Activated CD4-positive, alpha-beta memory T cell treated with anti-CD3 and anti-CD28 coated beads for 36 hours (primary cell): ENCODE data around the gene ARL11. TPM values are rescaled to one million over a fixed set of nuclear protein-coding genes. Genes with fewer than 3 reads are reported as not detected.

Experiments used
- CTCF ChIA-PET: fragments of 350-600 bp; sonication (Branson Sonifier 250); formaldehyde crosslinking; loops from one replicate; lab custom pipeline; 2021; ENCODE audit warnings: antibody characterized with exemption, inconsistent platforms; lab: Charles Lee
- POLR2A ChIA-PET: fragments of 350-600 bp; sonication (Branson Sonifier 250); formaldehyde crosslinking; loops from one replicate; lab custom pipeline; 2021; ENCODE audit warnings: antibody characterized with exemption; lab: Charles Lee
- DNase-seq: peaks from one replicate; pipeline ENCODE4 v3.0.0-alpha.2; 2020
- H3K27ac Mint-ChIP-seq: one replicate; pipeline ENCODE4 v1.8.0; 2021; ENCODE audit warnings: mixed read lengths
- H3K27me3 Mint-ChIP-seq: one replicate; pipeline ENCODE4 v1.8.0; 2021; ENCODE audit warnings: mixed read lengths
- H3K36me3 Mint-ChIP-seq: one replicate; pipeline ENCODE4 v1.8.0; 2021; ENCODE audit warnings: mixed read lengths
- H3K4me1 Mint-ChIP-seq: one replicate; pipeline ENCODE4 v1.8.0; 2021; ENCODE audit warnings: low read depth, mixed read lengths
- H3K4me3 Mint-ChIP-seq: one replicate; pipeline ENCODE4 v1.8.0; 2021; ENCODE audit warnings: mild to moderate bottlenecking, mixed read lengths
- H3K9me3 Mint-ChIP-seq: one replicate; pipeline ENCODE4 v1.8.0; 2021; ENCODE audit warnings: mixed read lengths
- intact Hi-C: fragments of 100-400 bp; cut with micrococcal nuclease; formaldehyde crosslinking; loops from one replicate; pipeline ENCODE4 v1.15.1; 2023
- total RNA-seq, 2 experiments: library from RNA; stranded (reverse); gene quantifications; one replicate each; pipeline ENCODE4 v1.2.3, GENCODE V29; 2021

The ARL11 gene
- total RNA-seq, 2 experiments from 2014 or later, result 0.33 to 0.34 TPM

DNA sequence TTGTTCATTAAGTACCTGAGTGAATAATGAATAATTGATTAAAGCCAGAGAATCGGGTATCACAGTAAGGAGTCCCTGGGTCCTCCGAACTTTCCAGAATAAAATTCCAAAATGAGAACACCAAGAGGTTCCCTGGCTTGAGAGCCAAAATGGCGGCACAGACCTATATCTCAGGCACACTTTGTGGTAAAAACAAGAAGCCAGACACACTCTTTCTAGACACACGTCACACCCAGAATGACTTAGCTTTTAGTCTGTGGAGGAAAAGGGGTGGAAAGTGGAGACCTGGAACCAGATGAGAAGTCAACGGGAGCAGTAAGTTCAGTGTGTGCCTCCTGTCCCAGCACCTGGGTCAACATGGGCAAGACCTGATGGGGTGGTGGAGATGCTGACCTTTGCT, 8.4 kb downstream of the ARL11 start:
- H3K4me1 Mint-ChIP-seq, result peaks cover 2% of the 10 kb centered on the region
- no peaks in the 10 kb centered on the region for H3K27me3 Mint-ChIP-seq
- H3K4me3 Mint-ChIP-seq, result no peak overlapping the region
- ChIA-PET CTCF (no interaction called here), POLR2A (no interaction called here)
- intact Hi-C loops, result no loop called here
- H3K27ac Mint-ChIP-seq, result no peak overlapping the region
- H3K9me3 Mint-ChIP-seq, result no peaks in the 10 kb centered on the region
- no peaks in the 10 kb centered on the region for H3K36me3 Mint-ChIP-seq
- no peak for DNase-seq

DNA sequence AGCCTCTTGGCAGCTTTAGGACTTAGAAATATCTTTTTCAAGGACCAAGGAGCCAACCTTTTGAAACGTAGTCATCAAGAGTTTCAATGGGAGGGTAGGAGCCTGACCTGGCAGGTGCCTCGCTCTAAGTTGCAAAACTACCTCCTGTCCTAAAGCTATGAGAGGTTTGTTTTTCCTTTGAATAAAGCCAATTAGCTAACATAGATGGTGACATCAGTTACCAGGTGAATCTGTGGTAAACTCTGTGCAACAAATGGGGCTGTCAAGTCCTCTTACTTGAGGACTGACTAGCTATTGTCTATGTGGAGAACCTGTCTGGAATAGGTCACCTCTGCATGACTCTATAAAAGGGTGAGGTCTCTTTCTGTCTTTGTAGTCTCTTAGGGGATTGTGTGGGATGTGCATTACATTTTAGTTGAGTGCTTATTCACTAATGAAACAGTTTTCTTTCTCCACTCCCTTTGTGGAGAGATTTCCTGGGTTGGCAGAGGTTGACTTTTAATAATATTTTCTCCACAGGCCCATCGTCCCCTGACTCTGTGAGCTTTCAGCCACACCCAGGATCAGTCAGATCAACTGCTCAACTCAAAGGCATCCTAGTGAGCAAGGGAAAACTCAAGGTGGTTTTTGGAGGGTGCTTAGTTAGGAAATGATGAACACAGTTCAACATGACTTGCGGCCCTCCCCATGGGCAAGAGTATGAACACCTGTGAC, 9.9 kb downstream of the ARL11 start:
- H3K27me3 Mint-ChIP-seq, result no peaks in the 10 kb centered on the region
- DNase-seq, result no peak
- CTCF ChIA-PET, result no interaction called here
- intact Hi-C loops, result no loop called here
- peaks cover 2% of the 10 kb centered on the region for H3K4me1 Mint-ChIP-seq
- POLR2A ChIA-PET, result interaction anchor here (0.6 kb wide), 1 partner anchor 284 kb away, joined by 3 read pairs; no protein-coding TSS in a partner anchor
- no peak overlapping the region for H3K4me3 Mint-ChIP-seq
- H3K9me3 Mint-ChIP-seq, result no peaks in the 10 kb centered on the region
- H3K27ac Mint-ChIP-seq, result no peak overlapping the region
- H3K36me3 Mint-ChIP-seq, result no peaks in the 10 kb centered on the region

DNA sequence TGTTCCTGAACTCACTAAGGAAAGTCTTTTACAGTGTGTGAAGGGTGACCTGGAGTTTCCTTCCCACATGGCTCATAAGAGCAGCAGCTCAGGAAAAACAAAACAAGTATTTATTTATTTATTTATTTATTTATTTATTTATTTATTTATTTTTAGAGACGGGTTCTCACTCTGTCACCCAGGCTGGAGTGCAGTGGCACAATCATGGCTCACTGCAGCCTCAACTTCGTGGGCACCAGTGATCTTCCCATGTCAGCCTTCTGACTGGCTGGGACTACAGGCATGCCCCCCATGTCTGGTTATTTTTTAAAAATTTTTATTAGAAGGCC, 10.4 kb downstream of the ARL11 start:
- Mint-ChIP-seq H3K36me3 (no peaks in the 10 kb centered on the region), H3K27ac (no peak overlapping the region), H3K4me3 (no peak overlapping the region), H3K4me1 (peaks cover 2% of the 10 kb centered on the region), H3K9me3 (no peaks in the 10 kb centered on the region), H3K27me3 (no peaks in the 10 kb centered on the region)
- CTCF ChIA-PET, result no interaction called here
- DNase-seq, result no peak
- POLR2A ChIA-PET, result no interaction called here
- intact Hi-C loops, result no loop called here

DNA sequence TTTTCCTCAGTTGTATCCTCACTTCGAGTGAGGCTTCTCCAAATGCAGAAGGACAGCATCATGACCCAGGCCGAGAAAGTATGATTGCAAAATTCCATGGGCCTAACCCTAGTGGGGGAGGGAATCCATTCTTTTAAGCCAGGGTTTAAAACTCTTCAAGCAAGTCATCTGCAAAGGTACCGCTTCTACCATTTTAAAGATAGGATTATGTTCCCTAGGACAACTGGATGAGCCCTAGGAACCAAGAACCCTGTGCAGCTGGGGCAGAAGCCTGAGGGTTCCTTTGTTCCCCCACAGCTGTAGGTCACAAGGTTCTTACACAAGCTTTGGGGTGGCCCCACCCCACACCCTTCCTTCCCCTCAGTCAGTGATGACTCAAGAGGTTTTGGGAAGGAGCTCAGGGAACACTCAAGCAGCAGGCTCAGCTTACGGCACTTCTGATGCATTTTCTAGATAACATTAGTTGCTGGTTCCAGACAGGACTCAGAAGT, 13.5 kb downstream of the ARL11 start:
- Mint-ChIP-seq H3K4me3 (no peak overlapping the region), H3K9me3 (no peaks in the 10 kb centered on the region), H3K27ac (no peak overlapping the region), H3K36me3 (no peaks in the 10 kb centered on the region), H3K4me1 (peaks cover 9% of the 10 kb centered on the region), H3K27me3 (no peaks in the 10 kb centered on the region)
- ChIA-PET CTCF (no interaction called here), POLR2A (no interaction called here)
- intact Hi-C loops, result no loop called here
- no peak for DNase-seq

DNA sequence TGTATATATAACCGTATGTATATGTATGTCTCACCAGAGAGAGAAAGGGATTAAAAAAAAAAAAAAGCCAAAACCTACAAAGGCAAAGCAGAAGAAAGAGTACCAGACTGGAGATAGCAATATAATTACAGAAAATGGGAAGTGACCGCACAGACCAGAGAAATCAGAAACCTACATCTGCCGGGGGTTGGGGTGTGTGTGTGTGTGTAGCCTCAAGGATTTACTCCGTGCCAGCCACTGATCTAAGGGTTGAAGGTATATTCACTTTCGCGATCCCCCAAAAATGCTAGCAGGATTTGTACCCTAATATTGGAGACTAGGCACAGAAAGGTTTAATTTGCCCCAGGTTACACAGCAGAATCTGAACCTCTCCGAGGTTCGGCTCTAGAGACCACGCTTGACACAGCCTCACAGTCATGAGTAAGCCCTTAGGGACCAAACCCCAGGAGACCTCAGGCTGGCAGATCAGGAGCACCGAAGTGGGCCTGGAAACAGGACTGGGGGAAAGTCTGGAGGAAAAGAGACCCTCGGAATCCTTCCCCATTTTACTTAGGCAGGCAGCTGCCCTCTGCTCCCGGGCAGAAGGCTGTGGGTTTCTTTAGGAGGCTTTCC, 14.8 kb downstream of the ARL11 start:
- Mint-ChIP-seq H3K4me1 (peaks cover 9% of the 10 kb centered on the region), H3K27me3 (no peaks in the 10 kb centered on the region), H3K36me3 (no peaks in the 10 kb centered on the region), H3K9me3 (no peaks in the 10 kb centered on the region), H3K27ac (no peak overlapping the region), H3K4me3 (no peak overlapping the region)
- POLR2A ChIA-PET, result no interaction called here
- intact Hi-C loops, result no loop called here
- no peak for DNase-seq
- CTCF ChIA-PET, result no interaction called here

DNA sequence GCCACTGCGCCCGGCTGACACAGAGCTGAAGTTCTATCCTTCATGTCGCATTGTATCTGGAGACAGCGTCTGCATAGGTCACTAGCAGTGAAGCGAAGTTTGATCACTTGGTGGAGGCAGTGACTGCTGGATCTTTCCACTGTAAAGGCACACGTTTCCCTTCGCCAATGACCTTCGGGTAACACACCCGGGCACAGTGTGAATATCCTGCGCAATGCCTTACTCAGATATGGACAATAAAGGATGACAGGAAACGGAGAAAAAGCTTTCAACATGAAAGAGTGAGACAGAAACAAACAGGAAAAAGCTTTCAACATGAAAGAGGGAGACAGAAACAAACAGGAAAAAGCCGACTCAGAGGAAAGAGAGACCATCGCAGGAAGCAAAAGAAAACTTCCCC, 17.1 kb downstream of the ARL11 start:
- Mint-ChIP-seq H3K27me3 (no peaks in the 10 kb centered on the region), H3K36me3 (no peaks in the 10 kb centered on the region), H3K4me1 (peaks cover 9% of the 10 kb centered on the region), H3K9me3 (no peaks in the 10 kb centered on the region), H3K27ac (no peak overlapping the region), H3K4me3 (no peak overlapping the region)
- DNase-seq, result peak; percentile 36
- intact Hi-C loops, result no loop called here
- ChIA-PET CTCF (no interaction called here), POLR2A (no interaction called here)

DNA sequence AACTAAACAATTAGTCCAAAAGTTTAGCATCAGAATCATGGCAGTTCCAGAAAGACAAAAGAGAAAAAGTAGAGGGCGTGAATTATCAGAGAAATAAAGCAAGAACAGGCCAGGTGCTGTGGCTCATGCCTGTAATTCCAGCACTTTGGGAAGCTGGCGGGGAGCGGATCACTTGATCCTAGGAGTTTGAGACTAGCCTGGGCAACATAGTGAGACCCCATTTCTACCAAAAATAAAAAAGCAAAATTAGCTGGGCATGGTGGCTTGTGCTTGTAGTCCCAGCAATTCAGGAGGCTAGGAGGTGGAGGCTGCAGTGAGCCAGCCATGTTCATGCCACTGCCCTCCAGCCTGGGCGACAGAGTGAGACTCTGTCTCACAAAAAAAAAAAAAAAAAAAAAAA, 18.4 kb downstream of the ARL11 start:
- Mint-ChIP-seq H3K4me1 (peaks cover 9% of the 10 kb centered on the region), H3K9me3 (no peaks in the 10 kb centered on the region), H3K27ac (no peak overlapping the region), H3K27me3 (no peaks in the 10 kb centered on the region), H3K4me3 (no peak overlapping the region), H3K36me3 (no peaks in the 10 kb centered on the region)
- POLR2A ChIA-PET, result no interaction called here
- DNase-seq, result no peak
- CTCF ChIA-PET, result no interaction called here
- intact Hi-C loops, result no loop called here

DNA sequence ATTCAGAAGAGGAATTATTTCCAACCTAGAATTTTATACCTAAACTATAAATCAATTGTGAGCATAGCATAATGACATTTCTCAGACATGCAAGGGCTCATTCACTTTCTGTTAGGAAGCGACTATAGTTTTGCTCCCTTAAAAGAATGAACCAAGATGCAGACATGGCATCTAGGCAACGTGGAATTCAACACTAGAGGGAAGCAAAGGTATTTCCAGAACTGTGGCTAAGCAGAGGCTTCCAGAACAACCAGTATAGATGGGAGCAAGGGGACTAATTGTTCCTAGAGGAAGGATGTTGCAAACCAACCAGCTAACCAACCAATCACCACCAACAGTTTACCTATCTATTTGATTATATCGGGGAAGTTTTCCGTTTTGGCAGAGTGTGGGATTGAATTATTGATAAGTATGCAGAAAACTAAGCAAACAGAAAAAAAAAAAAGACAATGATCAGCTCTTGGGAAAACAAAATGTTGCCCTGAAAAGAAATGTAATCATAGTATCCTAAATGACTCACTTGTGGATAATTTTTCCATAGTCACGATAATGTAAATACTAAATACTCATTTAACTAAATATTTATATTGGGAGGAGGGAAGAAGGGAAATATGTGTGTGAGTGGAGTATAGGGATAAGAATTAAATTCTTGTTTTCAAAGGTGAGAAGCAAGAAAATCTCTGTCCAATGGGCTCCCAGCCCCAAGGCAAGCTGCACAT, 21.1 kb downstream of the ARL11 start:
- Mint-ChIP-seq H3K4me1 (peaks cover 9% of the 10 kb centered on the region), H3K27ac (no peak overlapping the region), H3K4me3 (no peak overlapping the region), H3K36me3 (no peaks in the 10 kb centered on the region), H3K9me3 (no peaks in the 10 kb centered on the region), H3K27me3 (no peaks in the 10 kb centered on the region)
- ChIA-PET POLR2A (no interaction called here), CTCF (interaction anchor here (0.7 kb wide), 1 partner anchor 143 kb away, joined by 3 read pairs; no protein-coding TSS in a partner anchor)
- intact Hi-C loops, result no loop called here
- no peak for DNase-seq

DNA sequence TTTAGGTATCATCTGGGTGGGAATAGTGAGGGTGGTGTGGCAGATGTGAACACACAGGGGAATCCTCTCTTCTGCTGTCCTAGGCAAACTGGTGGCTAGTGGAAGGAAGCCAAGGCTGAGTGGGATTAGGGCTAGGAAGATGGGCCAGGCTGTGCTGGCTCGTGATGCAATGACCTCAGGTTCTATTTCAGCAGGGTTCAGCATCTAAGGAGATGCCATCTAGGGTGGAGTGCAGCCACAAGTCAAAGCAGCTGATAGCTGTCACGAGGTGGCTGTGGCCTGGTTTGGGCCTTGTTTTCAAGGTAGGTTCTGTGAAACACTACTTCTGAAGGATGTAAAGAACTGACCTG, 21.6 kb downstream of the ARL11 start:
- H3K36me3 Mint-ChIP-seq, result no peaks in the 10 kb centered on the region
- H3K9me3 Mint-ChIP-seq, result no peaks in the 10 kb centered on the region
- intact Hi-C loops, result loop anchor here (5.0 kb wide), 1 partner anchor 197 kb away; no protein-coding TSS in a partner anchor
- no peak overlapping the region for H3K4me3 Mint-ChIP-seq
- H3K27me3 Mint-ChIP-seq, result no peaks in the 10 kb centered on the region
- H3K4me1 Mint-ChIP-seq, result peaks cover 5% of the 10 kb centered on the region
- ChIA-PET CTCF (interaction anchor here (0.7 kb wide), 1 partner anchor 142 kb away, joined by 3 read pairs; no protein-coding TSS in a partner anchor), POLR2A (no interaction called here)
- no peak for DNase-seq
- no peak overlapping the region for H3K27ac Mint-ChIP-seq

DNA sequence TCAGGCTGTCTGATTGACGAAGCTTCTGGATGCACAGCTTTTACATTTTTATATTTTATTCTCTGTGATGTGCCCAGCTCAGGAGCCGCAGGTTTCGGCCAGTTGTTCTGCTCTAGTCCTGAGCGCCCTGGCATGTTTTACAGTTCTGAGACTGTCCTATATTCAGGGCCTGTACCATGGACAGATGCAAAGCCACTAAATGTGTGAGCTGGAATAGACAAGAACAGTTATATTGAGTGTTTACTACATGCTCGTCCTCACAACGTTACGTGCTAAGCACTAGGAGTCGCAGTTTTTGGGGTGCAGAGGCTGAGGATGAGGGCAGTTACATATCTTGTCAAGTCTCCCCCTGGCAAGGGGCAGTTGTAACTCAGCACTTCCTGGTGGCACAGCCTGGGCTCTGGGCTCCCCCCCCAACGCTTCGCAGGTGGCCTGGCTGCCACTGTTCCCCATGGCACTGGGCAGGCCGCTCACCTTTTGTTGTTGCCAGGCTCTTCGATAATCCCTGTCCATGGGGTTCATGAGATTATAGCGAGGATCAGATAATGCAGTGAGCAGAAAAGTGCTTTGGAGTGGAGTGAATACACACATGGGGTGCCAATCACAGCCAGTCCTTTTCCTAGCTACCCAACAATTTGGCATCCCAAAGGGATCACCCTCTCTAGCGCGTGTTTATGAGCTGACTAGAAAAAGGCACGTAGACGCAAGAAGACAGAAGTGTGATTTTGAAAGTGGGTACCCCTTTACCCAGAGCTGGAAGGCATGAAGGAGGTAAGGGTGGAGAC, 23.5 kb downstream of the ARL11 start:
- DNase-seq, result no peak
- ChIA-PET CTCF (interaction anchor here (0.6 to 1.2 kb wide), 2 partner anchors 192 to 284 kb away, joined by 3 read pairs; partner anchors contain the start of gene SPRYD7), POLR2A (interaction anchor here (0.6 kb wide), 1 partner anchor 245 kb away, joined by 4 read pairs; no protein-coding TSS in a partner anchor)
- intact Hi-C loops, result loop anchor here (5.0 kb wide), 1 partner anchor 196 kb away; no protein-coding TSS in a partner anchor
- Mint-ChIP-seq H3K9me3 (no peaks in the 10 kb centered on the region), H3K36me3 (no peaks in the 10 kb centered on the region), H3K27me3 (no peaks in the 10 kb centered on the region), H3K4me1 (no peaks in the 10 kb centered on the region), H3K4me3 (no peak overlapping the region), H3K27ac (no peak overlapping the region)

DNA sequence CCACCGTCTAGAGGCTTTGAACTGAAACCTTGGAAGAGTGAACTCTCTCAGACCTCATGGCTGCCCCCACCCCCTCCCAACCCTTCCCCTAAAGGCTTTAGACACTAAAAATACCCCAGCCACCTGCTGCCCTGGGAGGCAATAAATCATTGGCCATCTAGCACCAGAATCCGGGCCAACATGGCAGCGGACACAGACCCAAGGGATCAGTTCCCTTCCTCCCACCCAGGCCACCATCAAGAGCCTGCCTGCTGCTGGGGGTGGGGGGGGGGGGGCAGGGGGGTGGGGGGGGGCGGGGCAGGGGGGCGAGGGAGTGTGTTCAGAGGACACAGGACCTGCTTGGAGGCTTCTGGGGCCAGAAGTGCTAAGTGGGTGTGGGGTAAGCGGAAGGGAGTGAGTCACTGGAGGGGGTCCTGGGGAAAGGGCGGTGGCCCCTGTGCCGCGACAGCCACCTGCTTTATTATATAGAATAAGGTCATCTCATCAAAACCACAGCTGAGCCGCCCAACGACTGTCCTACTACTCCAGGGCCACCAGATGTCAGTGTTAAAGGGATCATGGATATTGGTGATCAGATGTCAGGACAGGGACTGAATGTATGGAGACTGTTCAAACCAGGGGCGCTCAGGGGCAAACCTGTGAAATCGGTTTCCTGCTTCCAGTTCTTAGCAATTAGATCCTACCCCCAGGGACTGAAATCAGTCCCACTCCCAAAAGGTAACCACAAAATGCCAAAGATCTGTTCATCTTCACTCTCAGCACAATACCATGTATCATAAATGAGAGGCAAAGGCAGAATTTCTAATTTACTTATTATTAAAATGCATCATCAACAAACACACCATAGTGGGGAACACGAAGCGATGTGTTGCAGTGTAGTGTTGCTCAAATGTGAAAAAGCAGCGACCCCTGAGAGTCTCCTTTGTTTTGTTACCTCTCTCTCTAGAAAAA, 24.3 kb downstream of the ARL11 start:
- Mint-ChIP-seq H3K9me3 (no peaks in the 10 kb centered on the region), H3K4me3 (no peak overlapping the region), H3K27ac (no peak overlapping the region), H3K36me3 (no peaks in the 10 kb centered on the region), H3K27me3 (no peaks in the 10 kb centered on the region), H3K4me1 (no peaks in the 10 kb centered on the region)
- intact Hi-C loops, result loop anchor here (5.0 kb wide), 1 partner anchor 195 kb away; no protein-coding TSS in a partner anchor
- POLR2A ChIA-PET, result interaction anchor here (0.6 kb wide), 1 partner anchor 244 kb away, joined by 4 read pairs; no protein-coding TSS in a partner anchor
- CTCF ChIA-PET, result interaction anchor here (0.6 kb wide), 1 partner anchor 191 kb away, joined by 3 read pairs; no protein-coding TSS in a partner anchor
- DNase-seq, result peak; percentile 39
